Right hindlimb (tissue), 1 donor: ENCODE data around the gene IL17RE.
A peak's percentile ranks its signal among the peaks of the same experiment; 100 is the strongest.
"Not testable (repeated sequence)": the region's sequence is repeated elsewhere in the genome, so short reads cannot be mapped to it uniquely, and the experiment has no call there.

Source experiments
- DNase-seq: peaks from one replicate; pipeline ENCODE4 v3.0.0-alpha.2; 2018

IL17RE gene

DNA sequence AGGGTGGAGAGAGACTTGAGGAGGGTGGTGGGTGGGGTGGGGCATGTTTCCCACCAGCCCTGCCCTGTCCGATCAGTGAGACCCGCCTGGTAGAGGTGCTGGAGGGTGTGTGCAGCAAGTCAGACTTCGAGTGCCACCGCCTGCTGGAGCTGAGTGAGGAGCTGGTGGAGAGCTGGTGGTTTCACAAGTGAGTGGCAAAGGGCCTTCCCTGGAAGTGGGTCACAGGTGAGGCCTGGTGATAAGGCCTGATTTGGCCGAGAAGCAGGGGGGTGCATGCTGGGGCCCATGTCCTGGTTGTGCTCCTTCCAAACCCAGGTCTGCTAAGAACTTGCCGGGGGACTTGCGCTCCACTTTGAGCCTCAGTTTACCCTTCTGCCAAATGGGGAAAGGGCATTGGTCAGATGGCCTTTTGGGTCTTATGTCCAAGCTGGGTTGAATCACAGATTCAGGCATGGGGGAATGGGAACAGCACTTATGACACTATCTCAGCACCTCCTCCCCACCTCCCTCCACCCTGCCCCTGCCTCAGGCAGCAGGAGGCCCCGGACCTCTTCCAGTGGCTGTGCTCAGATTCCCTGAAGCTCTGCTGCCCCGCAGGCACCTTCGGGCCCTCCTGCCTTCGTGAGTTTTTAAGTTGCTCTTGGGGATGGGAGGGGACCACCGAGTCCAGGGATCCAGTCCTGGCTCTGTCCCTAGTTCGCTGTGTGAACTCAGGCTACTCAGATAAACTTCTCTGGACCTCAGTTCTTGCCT lies 35.0 kb downstream of the IL17RE start:
- DNase-seq = no peak

GRCh38 chr3:9938966-9939365 lies 36.3 kb downstream of the IL17RE start:
- no peak for DNase-seq

GRCh38 chr3:9939906-9940305 lies 37.3 kb downstream of the IL17RE start:
- not testable (repeated sequence) for DNase-seq

DNA sequence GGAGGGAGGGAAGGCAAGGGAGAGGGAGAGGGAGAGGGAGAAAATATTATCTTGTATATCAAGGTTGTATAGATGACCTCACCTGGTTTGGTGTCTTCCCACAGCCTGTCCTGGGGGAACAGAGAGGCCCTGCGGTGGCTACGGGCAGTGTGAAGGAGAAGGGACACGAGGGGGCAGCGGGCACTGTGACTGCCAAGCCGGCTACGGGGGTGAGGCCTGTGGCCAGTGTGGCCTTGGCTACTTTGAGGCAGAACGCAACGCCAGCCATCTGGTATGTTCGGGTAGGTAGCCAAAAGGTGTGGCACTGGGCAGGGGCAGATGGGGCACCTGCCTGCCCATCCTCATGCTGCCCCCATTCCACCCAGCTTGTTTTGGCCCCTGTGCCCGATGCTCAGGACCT lies 38.1 kb downstream of the IL17RE start:
- no peak for DNase-seq

DNA sequence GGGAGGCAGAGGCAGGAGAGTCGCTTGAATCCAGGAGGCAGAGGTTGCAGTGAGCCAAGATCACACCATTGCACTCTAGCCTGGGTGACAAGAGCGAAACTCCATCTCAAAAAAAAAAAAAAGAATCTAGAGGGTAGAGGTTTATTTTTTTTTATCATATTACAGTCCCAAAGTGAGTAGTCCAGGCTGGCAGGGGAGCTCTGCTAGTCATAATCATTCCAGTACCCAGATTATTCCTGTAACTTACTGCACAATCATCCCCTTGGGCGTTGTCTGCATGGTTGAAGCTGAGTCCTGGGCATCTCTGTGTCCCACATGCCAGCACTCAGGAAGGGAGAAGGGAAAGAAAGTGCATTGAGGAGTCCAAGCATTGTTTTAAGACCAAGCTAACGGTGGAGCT lies 39.5 kb downstream of the IL17RE start:
- no peak for DNase-seq

- DNase-seq = no peak
These were observed 40.5 kb downstream of the IL17RE start for GRCh38 chr3:9942934-9943690.

DNA sequence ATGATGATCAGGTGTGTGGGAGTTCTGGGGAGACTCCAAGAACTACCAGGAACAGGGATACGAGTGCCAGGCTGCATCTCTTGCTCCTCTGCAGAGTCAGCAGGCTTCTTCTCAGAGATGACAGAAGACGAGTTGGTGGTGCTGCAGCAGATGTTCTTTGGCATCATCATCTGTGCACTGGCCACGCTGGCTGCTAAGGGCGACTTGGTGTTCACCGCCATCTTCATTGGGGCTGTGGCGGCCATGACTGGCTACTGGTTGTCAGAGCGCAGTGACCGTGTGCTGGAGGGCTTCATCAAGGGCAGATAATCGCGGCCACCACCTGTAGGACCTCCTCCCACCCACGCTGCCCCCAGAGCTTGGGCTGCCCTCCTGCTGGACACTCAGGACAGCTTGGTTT lies 41.6 kb downstream of the IL17RE start:
- DNase-seq = no peak

- no peak for DNase-seq
These were observed 42.7 kb downstream of the IL17RE start for GRCh38 chr3:9945358-9945757.

- DNase-seq = peak; percentile 93
These were observed 43.7 kb downstream of the IL17RE start for GRCh38 chr3:9946112-9947024.

GRCh38 chr3:9947025-9947995 lies 44.7 kb downstream of the IL17RE start:
- peak; percentile 82 for DNase-seq

- no peak for DNase-seq
These were observed 45.9 kb downstream of the IL17RE start for GRCh38 chr3:9948586-9948985.

GRCh38 chr3:9949115-9949514 lies 46.5 kb downstream of the IL17RE start:
- no peak for DNase-seq

DNA sequence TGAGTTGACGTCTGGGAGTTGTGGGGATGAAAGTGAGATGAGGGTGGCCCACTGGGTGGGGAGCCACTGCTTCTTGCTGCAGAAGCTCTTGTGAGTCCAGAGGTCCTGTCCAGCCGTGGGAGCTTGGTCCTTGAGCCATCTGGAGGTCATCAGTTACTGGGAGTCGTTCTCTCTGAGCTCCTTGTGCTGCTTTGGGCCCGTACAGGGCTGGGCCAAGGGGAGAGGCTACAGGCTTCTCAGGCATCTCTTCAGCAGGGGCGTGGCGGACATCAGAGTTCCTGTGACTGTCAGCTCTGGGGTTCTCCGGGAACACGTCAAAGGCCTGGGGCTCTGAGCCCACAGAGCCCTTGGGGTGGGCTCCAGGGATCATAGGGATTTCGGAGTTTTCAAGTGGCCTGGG lies 47.0 kb downstream of the IL17RE start:
- DNase-seq = no peak

- no peak for DNase-seq
These were observed 48.5 kb downstream of the IL17RE start for GRCh38 chr3:9951126-9951525.

- no peak for DNase-seq
These were observed 48.9 kb downstream of the IL17RE start for GRCh38 chr3:9951598-9951961.

GRCh38 chr3:9951962-9952805 lies 49.5 kb downstream of the IL17RE start, which contains the start of gene PRRT3:
Gene PRRT3, minus strand, starts transcription at chr3:9952408. Its CDS starts 2,293 bp downstream, at chr3:9950115.
- DNase-seq = peak; percentile 55

DNA sequence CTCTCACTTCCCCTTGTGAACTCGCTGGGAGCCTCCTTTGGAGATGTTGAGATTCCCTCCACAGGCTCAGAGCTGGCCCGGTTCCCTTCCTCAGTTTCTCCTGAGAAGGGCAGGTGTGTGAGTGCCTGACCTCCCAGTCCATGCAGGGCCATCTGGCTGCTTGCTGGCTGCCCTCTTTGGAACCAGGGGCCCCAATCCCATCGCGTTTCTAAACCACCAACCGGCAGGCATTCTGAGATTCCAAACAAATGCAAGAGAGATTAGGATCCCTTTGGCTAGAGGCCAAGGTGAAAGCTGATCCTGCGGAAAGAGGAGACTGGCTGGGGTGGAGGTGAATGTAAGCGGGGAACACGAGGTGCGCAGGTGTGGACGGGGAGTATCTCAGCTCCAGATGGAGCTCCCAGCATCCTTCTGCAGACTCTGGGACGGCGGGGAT lies 52.4 kb downstream of the IL17RE start:
- DNase-seq = no peak

- no peak for DNase-seq
These were observed 53.1 kb downstream of the IL17RE start for GRCh38 chr3:9955611-9956352.

DNA sequence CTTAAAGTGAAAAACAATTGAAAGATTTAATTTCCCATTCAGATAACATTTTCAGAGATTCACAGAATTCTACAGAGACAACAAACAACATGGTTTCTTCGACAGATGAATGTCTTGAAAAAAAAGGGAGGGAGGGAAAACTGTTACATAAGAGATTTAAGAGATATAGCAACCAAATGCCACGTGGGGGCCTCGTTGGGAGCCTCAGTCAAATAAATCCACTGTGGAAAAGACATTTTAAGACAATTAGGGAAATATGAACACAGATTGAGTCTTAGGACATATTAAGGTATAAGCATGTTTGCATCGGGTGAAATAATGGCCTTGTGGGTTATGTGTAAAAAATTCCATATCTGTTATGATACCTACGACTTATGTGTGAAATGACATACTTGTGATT lies 54.6 kb downstream of the IL17RE start:
- no peak for DNase-seq

DNA sequence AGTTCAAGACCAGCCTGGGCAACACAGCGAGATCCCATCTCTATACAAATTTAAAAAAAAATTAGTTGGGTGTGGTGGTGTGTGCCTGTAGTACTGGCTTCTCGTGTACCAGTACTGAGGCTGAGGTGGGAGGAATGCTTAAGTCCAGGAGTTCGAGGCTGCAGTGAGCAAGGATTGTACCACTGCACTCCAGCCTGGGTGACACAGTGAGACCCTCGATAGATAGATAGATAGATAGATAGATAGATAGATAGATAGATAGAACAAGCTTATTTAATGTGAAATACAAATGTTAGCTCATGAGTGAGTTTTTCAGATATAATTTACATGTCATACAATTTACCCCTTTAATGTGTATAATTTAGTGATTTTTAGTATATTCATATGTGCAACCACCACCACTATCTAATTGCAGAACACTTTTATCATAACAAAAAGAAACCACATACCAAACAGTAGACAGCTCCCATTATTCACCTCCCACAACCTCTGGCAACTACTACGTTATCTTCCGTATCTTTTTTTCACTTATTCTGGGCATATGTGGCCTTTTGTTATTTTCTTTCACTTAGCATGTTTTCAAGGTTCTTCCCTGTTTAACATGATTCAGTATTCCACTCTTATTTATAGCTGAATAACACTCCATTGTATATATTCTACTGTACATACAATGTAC lies 62.7 kb downstream of the IL17RE start:
- no peak for DNase-seq
